HCT116 (cell line): ENCODE data around the gene TMPRSS9. TPM values are rescaled to one million over a fixed set of nuclear protein-coding genes. Genes with fewer than 3 reads are reported as not detected.

Source experiments
- ATAC-seq: fragments of 200-7000 bp; cut with Tn5 transposase; 2 replicates; pipeline ENCODE4 v1.9.1; 2020; ENCODE audit warnings: mild to moderate bottlenecking, moderate library complexity
- BruUV-seq: library from RNA; stranded (reverse); fragments of 400-500 nt; replicated peaks from 2 replicates; lab custom pipeline; 2021; lab: Mats Ljungman, UMichigan
- CTCF ChIA-PET: fragments of 300-600 bp; sonication (Branson Sonifier 250); formaldehyde crosslinking; loops from one replicate; lab custom pipeline; 2021; ENCODE audit warnings: antibody characterized with exemption; lab: Charles Lee
- POLR2A ChIA-PET: fragments of 300-600, 350-600 bp; sonication (Branson Sonifier 250); formaldehyde crosslinking; loops from one replicate; lab custom pipeline; 2021; ENCODE audit warnings: antibody characterized with exemption; lab: Charles Lee
- RAD21 ChIA-PET, 2 experiments: fragments of 300-600 bp; sonication (Branson Sonifier 250); formaldehyde crosslinking; loops; one replicate each; lab custom pipeline; 2023; ENCODE audit warnings: low total read pairs in 2 of 2; ENCODE audit not compliant: uncharacterized antibody in 2 of 2, unreplicated experiment in 2 of 2, low non-redundant PET in 1 of 2; lab: Charles Lee
- DNase-seq: peaks from one replicate; pipeline ENCODE4 v3.0.0-alpha.2; 2010; ENCODE audit warnings: low read depth, low spot score
- H2AFZ ChIP-seq: fragments of 200-600 bp; shearing (Covaris generic), sonication (generic); 2 replicates; pipeline ENCODE4 v1.6.1; 2017; ENCODE audit warnings: low read depth, mixed run types, mixed read lengths, antibody characterized with exemption, low read length; ENCODE audit not compliant: poor library complexity, severe bottlenecking
- H3K27ac ChIP-seq: 2 replicates; pipeline ENCODE4 v1.5.1; 2012; ENCODE audit warnings: low read depth, low read length
- H3K27me3 ChIP-seq: fragments of 200-600 bp; sonication (generic); 2 replicates; pipeline ENCODE4 v1.6.1; 2016; ENCODE audit warnings: mixed run types, low read length, mixed read lengths; ENCODE audit not compliant: insufficient read depth
- H3K36me3 ChIP-seq, 2 experiments: fragments of 200-500 bp in 1 of 2; fragments of 200-600 bp in 1 of 2; sonication (Bioruptor generic) in 1 of 2; sonication (generic) in 1 of 2; 2 replicates each; pipeline versions ENCODE4 v1.5.1 to v1.6.1; 2014 to 2016; ENCODE audit warnings: low read length in 2 of 2, inconsistent platforms in 1 of 2, mixed read lengths in 1 of 2, mixed run types in 1 of 2; ENCODE audit not compliant: insufficient read depth in 2 of 2, control insufficient read depth in 1 of 2
- H3K4me1 ChIP-seq, 2 experiments: fragments of 200-600 bp in 1 of 2; sonication (generic) in 1 of 2; 2 replicates each; pipeline versions ENCODE4 v1.5.1 to v1.6.1; 2012 to 2017; ENCODE audit warnings: low read length in 2 of 2, inconsistent platforms in 1 of 2, mild to moderate bottlenecking in 1 of 2, mixed read lengths in 1 of 2, mixed run types in 1 of 2, moderate library complexity in 1 of 2; ENCODE audit not compliant: insufficient read depth in 2 of 2, control insufficient read depth in 1 of 2
- H3K4me2 ChIP-seq: fragments of 200-600 bp; sonication (generic); 2 replicates; pipeline ENCODE4 v1.6.1; 2017; ENCODE audit warnings: mixed run types, low read length, mixed read lengths
- H3K4me3 ChIP-seq, 2 experiments: fragments of 200-600 bp in 1 of 2; sonication (generic) in 1 of 2; replicated peaks in 1 of 2; 2 replicates each; pipeline ENCODE4 v1.5.1; 2011 to 2016; ENCODE audit warnings: low read length in 2 of 2, control low read depth in 1 of 2, low read depth in 1 of 2, mild to moderate bottlenecking in 1 of 2, mixed read lengths in 1 of 2, mixed run types in 1 of 2
- H3K79me2 ChIP-seq: fragments of 200-600 bp; sonication (generic); 2 replicates; pipeline ENCODE4 v1.6.1; 2017; ENCODE audit warnings: mild to moderate bottlenecking, mixed run types, low read length, moderate library complexity, mixed read lengths; ENCODE audit not compliant: insufficient read depth
- H3K9ac ChIP-seq: fragments of 200-600 bp; sonication (generic); 2 replicates; pipeline ENCODE4 v1.6.1; 2016; ENCODE audit warnings: low read length, mixed read lengths
- H3K9me2 ChIP-seq: fragments of 200-600 bp; sonication (generic), shearing (Covaris generic); 2 replicates; pipeline ENCODE4 v1.6.1; 2017; ENCODE audit warnings: mixed run types, mild to moderate bottlenecking, moderate library complexity; ENCODE audit not compliant: insufficient read depth
- H3K9me3 ChIP-seq, 2 experiments: fragments of 200-500 bp in 1 of 2; fragments of 200-600 bp in 1 of 2; sonication (Bioruptor generic) in 1 of 2; sonication (generic) in 1 of 2; 2 replicates each; pipeline ENCODE4 v1.6.1; 2014 to 2017; ENCODE audit warnings: low read length in 2 of 2, mixed read lengths in 2 of 2, inconsistent platforms in 1 of 2, low read depth in 1 of 2, mild to moderate bottlenecking in 1 of 2, mixed run types in 1 of 2, moderate library complexity in 1 of 2; ENCODE audit not compliant: control insufficient read depth in 1 of 2, insufficient read depth in 1 of 2
- H4K20me1 ChIP-seq: fragments of 200-600 bp; sonication (generic), shearing (Covaris generic); 2 replicates; pipeline ENCODE4 v1.6.1; 2017; ENCODE audit warnings: mixed run types, mild to moderate bottlenecking, moderate library complexity; ENCODE audit not compliant: insufficient read depth
- ATF3 ChIP-seq: IDR thresholded peaks from 2 replicates; pipeline ENCODE4 v1.6.1; 2012
- EZH2phosphoT487 ChIP-seq: fragments of 200-600 bp; IDR thresholded peaks from 2 replicates; pipeline ENCODE4 v1.6.1; 2018; ENCODE audit warnings: antibody characterized with exemption, borderline replicate concordance
- JUND ChIP-seq: IDR thresholded peaks from 2 replicates; pipeline ENCODE4 v1.6.1; 2012
- POLR2A ChIP-seq: IDR thresholded peaks from 2 replicates; pipeline ENCODE4 v1.7.0; 2011; ENCODE audit warnings: borderline replicate concordance; ENCODE audit not compliant: insufficient read depth, insufficient read length; ENCODE audit errors: extremely low read depth
- REST ChIP-seq: IDR thresholded peaks from 2 replicates; pipeline ENCODE4 v1.6.1; 2012; ENCODE audit warnings: low read depth
- SIN3A ChIP-seq: IDR thresholded peaks from 2 replicates; pipeline ENCODE4 v1.6.1; 2012; ENCODE audit warnings: low read depth
- SP1 ChIP-seq: IDR thresholded peaks from 2 replicates; pipeline ENCODE4 v1.6.1; 2012; ENCODE audit warnings: low read depth
- SRF ChIP-seq: IDR thresholded peaks from 2 replicates; pipeline ENCODE4 v1.6.1; 2012; ENCODE audit warnings: low read depth
- TCF7L2 ChIP-seq: IDR thresholded peaks from 2 replicates; pipeline ENCODE4 v1.7.0; 2011; ENCODE audit warnings: borderline replicate concordance, inconsistent platforms; ENCODE audit not compliant: insufficient read depth, insufficient read length; ENCODE audit errors: extremely low read depth
- ZNF274 ChIP-seq: fragments of 200-500 bp; sonication (Bioruptor generic); IDR thresholded peaks from 2 replicates; pipeline ENCODE4 v1.6.1; 2014; ENCODE audit warnings: mild to moderate bottlenecking, low read depth, low read length, inconsistent platforms
- intact Hi-C: fragments of 100-400 bp; cut with micrococcal nuclease; formaldehyde crosslinking; loops from 2 replicates; pipeline ENCODE4 v1.10.0; 2022
- total RNA-seq: library from RNA; stranded (reverse); gene quantifications from one replicate; pipeline ENCODE4 v1.2.1, GENCODE V29; 2021; ENCODE audit not compliant: unreplicated experiment
- TF ChIP-seq, protein P1 (sequence below): IDR thresholded peaks from 2 replicates; pipeline ENCODE4 v1.6.1; 2012
- TF ChIP-seq, protein P2 (sequence below), 3 experiments: fragments of 200-600 bp in 1 of 3; sonication (generic) in 1 of 3; IDR thresholded peaks in 2 of 3; conservative IDR thresholded peaks in 1 of 3; 2 replicates each; pipeline ENCODE4 v1.5.1; 2012 to 2017; ENCODE audit warnings: low read depth in 2 of 3, low read length in 2 of 3, antibody characterized with exemption in 1 of 3, borderline replicate concordance in 1 of 3, control low read depth in 1 of 3, mild to moderate bottlenecking in 1 of 3, mixed read lengths in 1 of 3, mixed run types in 1 of 3, moderate library complexity in 1 of 3; ENCODE audit not compliant: insufficient read depth in 1 of 3

TMPRSS9 gene
- total RNA-seq, 1 experiment from 2014 or later = not detected

DNA sequence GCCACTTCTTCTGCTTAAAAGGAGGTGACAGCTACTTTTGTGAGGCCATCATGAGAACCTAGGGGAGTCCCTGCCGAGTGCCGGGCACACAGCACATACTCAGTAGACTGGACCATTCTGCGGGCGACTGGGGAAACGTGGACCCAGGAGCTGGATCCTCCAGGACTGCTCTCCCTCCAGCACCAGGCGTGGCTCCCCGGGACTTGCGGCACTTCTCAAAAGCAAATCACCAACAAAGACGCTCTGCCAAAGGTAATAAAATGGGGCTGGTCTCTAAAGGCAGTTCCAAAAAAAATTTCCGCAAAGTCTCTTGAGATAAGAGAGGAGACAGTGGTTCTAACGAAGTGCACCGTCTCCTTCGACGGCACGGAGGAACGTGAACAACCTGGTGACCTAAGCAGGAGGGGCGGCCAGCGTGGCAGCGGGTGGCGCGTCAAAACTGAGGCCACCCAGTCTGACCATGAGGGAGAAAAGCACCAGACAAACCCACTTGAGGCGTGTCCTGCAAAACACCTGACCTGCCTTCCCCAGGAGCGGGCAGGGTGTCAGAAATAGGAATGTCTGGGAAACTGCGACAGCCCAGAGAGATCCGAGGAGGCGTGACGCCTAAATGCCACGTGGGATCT lies 1.4 kb upstream of the TMPRSS9 start:
- Histone ChIP-seq H3K4me3 (no peak overlapping the region), H3K9me3 (no peaks in the 10 kb centered on the region), H3K9ac (no peak overlapping the region), H3K79me2 (no peaks in the 10 kb centered on the region), H3K36me3 (no peaks in the 10 kb centered on the region; a peak in 1 of 4 replicates), H3K9me2 (no peaks in the 10 kb centered on the region), H4K20me1 (no peaks in the 10 kb centered on the region), H2AFZ (no peak overlapping the region), H3K27me3 (peaks cover 4% of the 10 kb centered on the region; the same call in 1 of the 2 replicates), H3K4me1 (no peaks in the 10 kb centered on the region), H3K27ac (no peak overlapping the region), H3K4me2 (no peak overlapping the region)
- DNase-seq = no peak
- no TSS peak for BruUV-seq
- intact Hi-C loops = no loop called here
- POLR2A ChIA-PET = no interaction called here
- CTCF ChIA-PET = no interaction called here
- no peak for TF ChIP-seq ATF3
- TF ChIP-seq SIN3A = no peak
- TF ChIP-seq SRF = no peak
- no peak for TF ChIP-seq ZNF274
- TF ChIP-seq, protein P1, sequence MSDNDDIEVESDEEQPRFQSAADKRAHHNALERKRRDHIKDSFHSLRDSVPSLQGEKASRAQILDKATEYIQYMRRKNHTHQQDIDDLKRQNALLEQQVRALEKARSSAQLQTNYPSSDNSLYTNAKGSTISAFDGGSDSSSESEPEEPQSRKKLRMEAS = no peak
- no peak for TF ChIP-seq SP1
- no peak for TF ChIP-seq POLR2A
- TF ChIP-seq EZH2phosphoT487 = no peak
- no peak for TF ChIP-seq TCF7L2
- TF ChIP-seq JUND = no peak
- TF ChIP-seq, protein P2, sequence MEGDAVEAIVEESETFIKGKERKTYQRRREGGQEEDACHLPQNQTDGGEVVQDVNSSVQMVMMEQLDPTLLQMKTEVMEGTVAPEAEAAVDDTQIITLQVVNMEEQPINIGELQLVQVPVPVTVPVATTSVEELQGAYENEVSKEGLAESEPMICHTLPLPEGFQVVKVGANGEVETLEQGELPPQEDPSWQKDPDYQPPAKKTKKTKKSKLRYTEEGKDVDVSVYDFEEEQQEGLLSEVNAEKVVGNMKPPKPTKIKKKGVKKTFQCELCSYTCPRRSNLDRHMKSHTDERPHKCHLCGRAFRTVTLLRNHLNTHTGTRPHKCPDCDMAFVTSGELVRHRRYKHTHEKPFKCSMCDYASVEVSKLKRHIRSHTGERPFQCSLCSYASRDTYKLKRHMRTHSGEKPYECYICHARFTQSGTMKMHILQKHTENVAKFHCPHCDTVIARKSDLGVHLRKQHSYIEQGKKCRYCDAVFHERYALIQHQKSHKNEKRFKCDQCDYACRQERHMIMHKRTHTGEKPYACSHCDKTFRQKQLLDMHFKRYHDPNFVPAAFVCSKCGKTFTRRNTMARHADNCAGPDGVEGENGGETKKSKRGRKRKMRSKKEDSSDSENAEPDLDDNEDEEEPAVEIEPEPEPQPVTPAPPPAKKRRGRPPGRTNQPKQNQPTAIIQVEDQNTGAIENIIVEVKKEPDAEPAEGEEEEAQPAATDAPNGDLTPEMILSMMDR (IDR thresholded peaks at IDR 0.05 in 2 of 3, conservative IDR thresholded peaks at IDR 0.05 in 1 of 3; ENCODE audit: borderline replicate concordance in 1 of 3, insufficient read depth in 1 of 3, low read depth in 2 of 3, low read length in 2 of 3) = no peak
- TF ChIP-seq REST = no peak
- RAD21 ChIA-PET = no interaction called here
- no peak for ATAC-seq
